ENCODE measurements around the gene RAB5IF.
"Not testable (repeated sequence)": the region's sequence is repeated elsewhere in the genome, so short reads cannot be mapped to it uniquely, and the experiment has no call there.

RAB5IF gene

DNA sequence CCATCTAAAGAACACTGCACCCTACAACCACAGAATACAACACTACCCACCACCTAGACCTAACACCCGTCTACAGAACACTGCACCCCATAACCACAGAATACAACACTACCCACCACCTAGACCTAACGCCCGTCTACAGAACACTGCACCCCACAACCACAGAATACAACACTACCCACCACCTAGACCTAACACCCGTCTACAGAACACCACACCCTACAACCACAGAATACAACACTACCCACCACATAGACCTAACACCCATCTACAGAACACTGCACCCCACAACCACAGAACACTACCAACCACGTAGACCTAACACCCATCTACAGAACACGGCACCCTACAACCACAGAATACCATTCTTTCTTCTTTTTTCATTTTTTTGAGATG, 40.9 kb upstream of the RAB5IF start:
- H3K9me3 ChIP-seq (ENCODE audit: insufficient read depth, low read depth, low read length); H3K14ac ChIP-seq (ENCODE audit: low read length); H3K27me3 ChIP-seq (ENCODE audit: insufficient read depth, low read length); H4K8ac ChIP-seq (ENCODE audit: low read depth, low read length); H4K12ac ChIP-seq (ENCODE audit: low read depth, low read length); H2BK12ac ChIP-seq (ENCODE audit: low read length); H3K4me2 ChIP-seq (ENCODE audit: low read length); H3K23ac ChIP-seq (ENCODE audit: low read length); H2BK120ac ChIP-seq (ENCODE audit: insufficient read depth, low read length, poor library complexity); H2AK5ac ChIP-seq (ENCODE audit: low read length); H3K79me1 ChIP-seq (ENCODE audit: low read length); H3K27ac ChIP-seq (ENCODE audit: low read depth, low read length); H4K91ac ChIP-seq (ENCODE audit: low read depth, low read length); H3K4ac ChIP-seq (ENCODE audit: low read depth, low read length); DNase-seq; H3K9ac ChIP-seq (ENCODE audit: low read length); H3K36me3 ChIP-seq (ENCODE audit: control insufficient read depth in 1 of 2, insufficient read depth in 2 of 2, low read length in 2 of 2); H3K4me1 ChIP-seq (ENCODE audit: control insufficient read depth in 1 of 2, insufficient read depth in 2 of 2, low read length in 2 of 2); H2AFZ ChIP-seq (ENCODE audit: insufficient read depth, low read length, poor library complexity); H3K18ac ChIP-seq (ENCODE audit: low read length); H2BK5ac ChIP-seq (ENCODE audit: low read depth, low read length, poor library complexity); H3K79me2 ChIP-seq (ENCODE audit: control insufficient read depth, insufficient read depth, low read length, poor library complexity): not testable (repeated sequence)
- no CpG with 5 or more reads among the region's 6 CpGs for WGBS (ENCODE audit: extremely low coverage, insufficient coverage, insufficient read length)
- H3K4me3 ChIP-seq (ENCODE audit: low read depth, low read length), result peak overlapping the region; percentile 32

DNA sequence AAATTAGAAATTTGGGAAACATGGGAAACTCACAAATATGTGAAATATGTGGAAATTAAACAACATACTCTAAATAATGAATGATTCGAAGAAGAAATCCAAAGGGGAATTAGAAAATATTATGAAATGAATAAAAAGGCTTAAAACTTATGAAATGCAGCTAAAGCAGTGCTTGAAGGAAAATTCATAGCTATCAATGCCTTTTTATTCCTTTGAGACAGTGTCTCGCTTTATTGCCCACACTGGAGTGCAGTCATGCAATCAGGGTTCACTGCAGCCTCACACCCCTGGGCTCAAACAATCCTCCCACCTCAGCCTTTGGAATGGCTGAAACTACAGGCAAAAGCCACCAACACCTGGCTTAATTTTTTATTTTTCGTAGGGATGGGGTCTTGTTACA, 40.1 kb upstream of the RAB5IF start:
- H3K36me3 ChIP-seq (ENCODE audit: control insufficient read depth in 1 of 2, insufficient read depth in 2 of 2, low read length in 2 of 2), result no peaks in the 10 kb centered on the region
- H4K91ac ChIP-seq (ENCODE audit: low read depth, low read length), result no peak overlapping the region
- no peak overlapping the region for H4K12ac ChIP-seq (ENCODE audit: low read depth, low read length)
- H3K9ac ChIP-seq (ENCODE audit: low read length), result no peak overlapping the region
- no peak overlapping the region for H3K4ac ChIP-seq (ENCODE audit: low read depth, low read length)
- H2AFZ ChIP-seq (ENCODE audit: insufficient read depth, low read length, poor library complexity), result no peak overlapping the region
- no peak overlapping the region for H4K8ac ChIP-seq (ENCODE audit: low read depth, low read length)
- no CpG with 5 or more reads among the region's 3 CpGs for WGBS (ENCODE audit: extremely low coverage, insufficient coverage, insufficient read length)
- no peaks in the 10 kb centered on the region for H3K79me2 ChIP-seq (ENCODE audit: control insufficient read depth, insufficient read depth, low read length, poor library complexity)
- H2AK5ac ChIP-seq (ENCODE audit: low read length), result no peak overlapping the region
- peaks cover 3% of the 10 kb centered on the region for H3K9me3 ChIP-seq (ENCODE audit: insufficient read depth, low read depth, low read length)
- no peak overlapping the region for H3K27ac ChIP-seq (ENCODE audit: low read depth, low read length)
- H3K14ac ChIP-seq (ENCODE audit: low read length), result no peak overlapping the region
- no peak for DNase-seq
- H3K4me2 ChIP-seq (ENCODE audit: low read length), result no peak overlapping the region
- no peak overlapping the region for H2BK5ac ChIP-seq (ENCODE audit: low read depth, low read length, poor library complexity)
- no peak overlapping the region for H3K4me3 ChIP-seq (ENCODE audit: low read depth, low read length)
- no peak overlapping the region for H3K23ac ChIP-seq (ENCODE audit: low read length)
- peaks cover 0 to 4% of the 10 kb centered on the region in 2 experiments for H3K4me1 ChIP-seq (ENCODE audit: control insufficient read depth in 1 of 2, insufficient read depth in 2 of 2, low read length in 2 of 2)
- H3K79me1 ChIP-seq (ENCODE audit: low read length), result no peaks in the 10 kb centered on the region
- no peak overlapping the region for H2BK120ac ChIP-seq (ENCODE audit: insufficient read depth, low read length, poor library complexity)
- H3K18ac ChIP-seq (ENCODE audit: low read length), result no peak overlapping the region
- no peaks in the 10 kb centered on the region for H3K27me3 ChIP-seq (ENCODE audit: insufficient read depth, low read length)
- no peak overlapping the region for H2BK12ac ChIP-seq (ENCODE audit: low read length)

- H4K91ac ChIP-seq (ENCODE audit: low read depth, low read length), result no peak overlapping the region
- peaks cover 1% of the 10 kb centered on the region for H3K9me3 ChIP-seq (ENCODE audit: insufficient read depth, low read depth, low read length)
- peaks cover 24% of the 10 kb centered on the region for H3K79me1 ChIP-seq (ENCODE audit: low read length)
- no peak overlapping the region for H3K9ac ChIP-seq (ENCODE audit: low read length)
- H3K4me2 ChIP-seq (ENCODE audit: low read length), result no peak overlapping the region
- no peak overlapping the region for H4K8ac ChIP-seq (ENCODE audit: low read depth, low read length)
- no CpG with 5 or more reads among the region's 7 CpGs for WGBS (ENCODE audit: extremely low coverage, insufficient coverage, insufficient read length)
- peaks cover 14% of the 10 kb centered on the region for H3K79me2 ChIP-seq (ENCODE audit: control insufficient read depth, insufficient read depth, low read length, poor library complexity)
- H3K23ac ChIP-seq (ENCODE audit: low read length), result no peak overlapping the region
- no peaks in the 10 kb centered on the region for H3K36me3 ChIP-seq (ENCODE audit: control insufficient read depth in 1 of 2, insufficient read depth in 2 of 2, low read length in 2 of 2)
- H2BK5ac ChIP-seq (ENCODE audit: low read depth, low read length, poor library complexity), result no peak overlapping the region
- H3K27me3 ChIP-seq (ENCODE audit: insufficient read depth, low read length), result no peaks in the 10 kb centered on the region
- H3K4me3 ChIP-seq (ENCODE audit: low read depth, low read length), result no peak overlapping the region
- H2AFZ ChIP-seq (ENCODE audit: insufficient read depth, low read length, poor library complexity), result no peak overlapping the region
- H3K18ac ChIP-seq (ENCODE audit: low read length), result no peak overlapping the region
- H3K27ac ChIP-seq (ENCODE audit: low read depth, low read length), result no peak overlapping the region
- DNase-seq, result peak in 1 of 2 donors; percentile 37
- no peak overlapping the region for H4K12ac ChIP-seq (ENCODE audit: low read depth, low read length)
- no peak overlapping the region for H3K14ac ChIP-seq (ENCODE audit: low read length)
- H3K4ac ChIP-seq (ENCODE audit: low read depth, low read length), result no peak overlapping the region
- H3K4me1 ChIP-seq (ENCODE audit: control insufficient read depth in 1 of 2, insufficient read depth in 2 of 2, low read length in 2 of 2), result peaks cover 16 to 18% of the 10 kb centered on the region in 2 experiments
- no peak overlapping the region for H2AK5ac ChIP-seq (ENCODE audit: low read length)
- H2BK120ac ChIP-seq (ENCODE audit: insufficient read depth, low read length, poor library complexity), result no peak overlapping the region
- no peak overlapping the region for H2BK12ac ChIP-seq (ENCODE audit: low read length)
These were observed 35.6 kb upstream of the RAB5IF start for GRCh38 chr20:36569847-36570429.

GRCh38 chr20:36571564-36572504, 33.7 kb upstream of the RAB5IF start:
- DNase-seq, result no peak

More at GRCh38 chr20:36571564-36572504, 33.7 kb upstream of the RAB5IF start:
- Histone ChIP-seq H2AK5ac (ENCODE audit: low read length) (peak overlapping the region; percentile 49), H3K79me1 (ENCODE audit: low read length) (peaks cover 24% of the 10 kb centered on the region), H2BK5ac (ENCODE audit: low read depth, low read length, poor library complexity) (peak overlapping the region; percentile 38), H3K9me3 (ENCODE audit: insufficient read depth, low read depth, low read length) (no peaks in the 10 kb centered on the region), H4K8ac (ENCODE audit: low read depth, low read length) (peak overlapping the region; percentile 95), H3K4me3 (ENCODE audit: low read depth, low read length) (no peak overlapping the region), H4K12ac (ENCODE audit: low read depth, low read length) (peak overlapping the region; percentile 71), H3K18ac (ENCODE audit: low read length) (peak overlapping the region; percentile 25), H3K79me2 (ENCODE audit: control insufficient read depth, insufficient read depth, low read length, poor library complexity) (peaks cover 18% of the 10 kb centered on the region), H3K9ac (ENCODE audit: low read length) (no peak overlapping the region), H3K4me1 (ENCODE audit: control insufficient read depth in 1 of 2, insufficient read depth in 2 of 2, low read length in 2 of 2) (peaks cover 21 to 25% of the 10 kb centered on the region in 2 experiments), H2AFZ (ENCODE audit: insufficient read depth, low read length, poor library complexity) (peak overlapping the region; percentile 67), H3K36me3 (ENCODE audit: control insufficient read depth in 1 of 2, insufficient read depth in 2 of 2, low read length in 2 of 2) (no peaks in the 10 kb centered on the region), H3K27ac (ENCODE audit: low read depth, low read length) (peak overlapping the region; percentile 86), H2BK12ac (ENCODE audit: low read length) (peak overlapping the region; percentile 41), H3K4ac (ENCODE audit: low read depth, low read length) (peak overlapping the region; percentile 24), H2BK120ac (ENCODE audit: insufficient read depth, low read length, poor library complexity) (peak overlapping the region; percentile 47), H3K27me3 (ENCODE audit: insufficient read depth, low read length) (no peaks in the 10 kb centered on the region), H3K23ac (ENCODE audit: low read length) (no peak overlapping the region), H3K14ac (ENCODE audit: low read length) (peak overlapping the region; percentile 56), H3K4me2 (ENCODE audit: low read length) (peak overlapping the region; percentile 87), H4K91ac (ENCODE audit: low read depth, low read length) (peak overlapping the region; percentile 85)
- no CpG with 5 or more reads among the region's 17 CpGs for WGBS (ENCODE audit: extremely low coverage, insufficient coverage, insufficient read length)
